HepG2 (cell line): ENCODE results near the gene SLC11A1. TPM values are rescaled to one million over a fixed set of nuclear protein-coding genes. Genes with fewer than 3 reads are reported as not detected.

Experiments
- ARHGAP35 ChIP-seq: sonication (generic); formaldehyde crosslinking; IDR thresholded peaks from 2 replicates; pipeline ENCODE4 v1.9.0; 2022; ENCODE audit warnings: mild to moderate bottlenecking, inconsistent platforms, moderate library complexity, missing genetic modification reagents, borderline replicate concordance
- ARID5B ChIP-seq: IDR thresholded peaks from 2 replicates; pipeline ENCODE4 v1.4.0; 2020; ENCODE audit warnings: mild to moderate bottlenecking, missing genetic modification reagents
- FLYWCH1 ChIP-seq: sonication (generic); formaldehyde crosslinking; IDR thresholded peaks from 2 replicates; pipeline ENCODE4 v1.8.1; 2023; ENCODE audit warnings: mild to moderate bottlenecking, missing genetic modification reagents
- HNRNPUL1 ChIP-seq: fragments of 200-400 bp; formaldehyde crosslinking; IDR thresholded peaks from 2 replicates; pipeline ENCODE4 v1.6.1; 2017; ENCODE audit warnings: low read depth, mild to moderate bottlenecking, low read length, moderate library complexity
- KAT8 ChIP-seq: IDR thresholded peaks from 2 replicates; pipeline ENCODE4 v1.6.1; 2016; ENCODE audit warnings: missing genetic modification reagents, missing compliant biosample characterization
- RFX1 ChIP-seq: fragments of 450-650 bp; IDR thresholded peaks from 2 replicates; pipeline ENCODE4 v1.6.1; 2017
- RXRB ChIP-seq: IDR thresholded peaks from 2 replicates; pipeline ENCODE4 v1.6.1; 2016; ENCODE audit warnings: borderline replicate concordance, missing genetic modification reagents, missing compliant biosample characterization
- SIX1 ChIP-seq: sonication (generic); formaldehyde crosslinking; IDR thresholded peaks from 2 replicates; pipeline ENCODE4 v1.4.0; 2020; ENCODE audit warnings: missing genetic modification reagents, borderline replicate concordance
- SRSF4 ChIP-seq: fragments of 200-400 bp; formaldehyde crosslinking; IDR thresholded peaks from one replicate; pipeline ENCODE4 v1.6.1; 2018; ENCODE audit warnings: mild to moderate bottlenecking, low read depth, low read length, moderate library complexity; ENCODE audit not compliant: poor library complexity, severe bottlenecking
- THAP7 ChIP-seq: sonication (generic); formaldehyde crosslinking; IDR thresholded peaks from 2 replicates; pipeline ENCODE4 v1.8.1; 2023; ENCODE audit warnings: mild to moderate bottlenecking, missing genetic modification reagents
- ZNF124 ChIP-seq: sonication (generic); formaldehyde crosslinking; IDR thresholded peaks from 2 replicates; pipeline ENCODE4 v1.4.0; 2020; ENCODE audit warnings: missing genetic modification reagents
- ZNF205 ChIP-seq: IDR thresholded peaks from 2 replicates; pipeline ENCODE4 v1.6.1; 2018; ENCODE audit warnings: missing biosample characterization, missing genetic modification reagents
- ZNF232 ChIP-seq: sonication (generic); formaldehyde crosslinking; IDR thresholded peaks from 2 replicates; pipeline ENCODE4 v1.4.0; 2020; ENCODE audit warnings: missing genetic modification reagents, borderline replicate concordance
- ZNF251 ChIP-seq: sonication (generic); formaldehyde crosslinking; IDR thresholded peaks from 2 replicates; pipeline ENCODE4 v1.9.0; 2021; ENCODE audit warnings: mild to moderate bottlenecking, missing genetic modification reagents
- ZNF292 ChIP-seq: sonication (generic); formaldehyde crosslinking; IDR thresholded peaks from 2 replicates; pipeline ENCODE4 v1.8.1; 2022; ENCODE audit warnings: mild to moderate bottlenecking, low read depth, missing genetic modification reagents, borderline replicate concordance
- ZNF326 ChIP-seq: sonication (generic); formaldehyde crosslinking; IDR thresholded peaks from 2 replicates; pipeline ENCODE4 v1.4.0; 2020; ENCODE audit warnings: missing genetic modification reagents, borderline replicate concordance
- ZNF672 ChIP-seq: sonication (generic); formaldehyde crosslinking; IDR thresholded peaks from 2 replicates; pipeline ENCODE4 v1.8.1; 2022; ENCODE audit warnings: missing genetic modification reagents
- ZNF674 ChIP-seq: sonication (generic); formaldehyde crosslinking; IDR thresholded peaks from 2 replicates; pipeline ENCODE4 v1.5.0; 2020; ENCODE audit warnings: low read depth, mild to moderate bottlenecking, missing genetic modification reagents
- ZNF703 ChIP-seq: sonication (generic); formaldehyde crosslinking; IDR thresholded peaks from 2 replicates; pipeline ENCODE4 v1.5.1; 2020; ENCODE audit warnings: missing genetic modification reagents, mild to moderate bottlenecking, moderate library complexity, borderline replicate concordance
- ZNF746 ChIP-seq: sonication (generic); formaldehyde crosslinking; IDR thresholded peaks from 2 replicates; pipeline ENCODE4 v1.8.0; 2022; ENCODE audit warnings: mild to moderate bottlenecking, missing genetic modification reagents
- polyA plus RNA-seq, 8 experiments: library from polyadenylated mRNA; depleted of rRNA in 3 of 8; stranded (reverse) in 7 of 8; unstranded in 1 of 8; fragments of >200 nt; fragmentation: Illumina TruSeq in 4 of 8; extraction: Trizol in 4 of 8; gene quantifications; 2 replicates each; pipeline versions ENCODE4 v1.2.1 to v1.2.3, GENCODE V29; 2011 to 2016; ENCODE audit warnings: low read depth in 4 of 8, missing spikeins in 1 of 8, mixed read lengths in 1 of 8; ENCODE audit not compliant: insufficient read depth in 1 of 8
- total RNA-seq, 5 experiments: library from RNA; depleted of rRNA; stranded (reverse); fragments of >200 nt; fragmentation: Illumina TruSeq; extraction: Trizol; gene quantifications; 2 replicates each; pipeline ENCODE4 v1.2.3, GENCODE V29; 2016; ENCODE audit warnings: low read depth in 1 of 5
- TF ChIP-seq, protein P1 (sequence below): fragments of 450-650 bp; IDR thresholded peaks from 2 replicates; pipeline ENCODE4 v1.6.1; 2017
- TF ChIP-seq, protein P2 (sequence below): sonication (generic); formaldehyde crosslinking; IDR thresholded peaks from 2 replicates; pipeline ENCODE4 v1.5.1; 2020; ENCODE audit warnings: missing genetic modification reagents, mild to moderate bottlenecking, borderline replicate concordance

SLC11A1 gene
- total and polyA plus RNA-seq, 2 of the 13 experiments (the other 11 are each of a cell fraction or from before 2014, with no cell fraction given), result 0.33 to 2.3 TPM

- TF ChIP-seq RXRB (CRISPR knock-in tag), result peak; percentile 63; the same call in 1 of the 2 replicates
- no peak for TF ChIP-seq RFX1
- TF ChIP-seq THAP7 (CRISPR knock-in tag), result no peak
- peak; percentile 16; the same call in 1 of the 2 replicates for TF ChIP-seq SIX1 (CRISPR knock-in tag)
- TF ChIP-seq, protein P1, sequence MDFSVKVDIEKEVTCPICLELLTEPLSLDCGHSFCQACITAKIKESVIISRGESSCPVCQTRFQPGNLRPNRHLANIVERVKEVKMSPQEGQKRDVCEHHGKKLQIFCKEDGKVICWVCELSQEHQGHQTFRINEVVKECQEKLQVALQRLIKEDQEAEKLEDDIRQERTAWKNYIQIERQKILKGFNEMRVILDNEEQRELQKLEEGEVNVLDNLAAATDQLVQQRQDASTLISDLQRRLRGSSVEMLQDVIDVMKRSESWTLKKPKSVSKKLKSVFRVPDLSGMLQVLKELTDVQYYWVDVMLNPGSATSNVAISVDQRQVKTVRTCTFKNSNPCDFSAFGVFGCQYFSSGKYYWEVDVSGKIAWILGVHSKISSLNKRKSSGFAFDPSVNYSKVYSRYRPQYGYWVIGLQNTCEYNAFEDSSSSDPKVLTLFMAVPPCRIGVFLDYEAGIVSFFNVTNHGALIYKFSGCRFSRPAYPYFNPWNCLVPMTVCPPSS, result no peak
- peak; percentile 42; the same call in 1 of the 2 replicates for TF ChIP-seq ARHGAP35
- TF ChIP-seq ZNF703, result no peak; the same call in 1 of the 2 replicates
- no peak for TF ChIP-seq FLYWCH1 (CRISPR knock-in tag)
- TF ChIP-seq SRSF4, result peak; percentile 27
- peak; percentile 76 for TF ChIP-seq ZNF746 (CRISPR knock-in tag)
- TF ChIP-seq HNRNPUL1, result 0 out of 2 replicates have a peak, but pooled peaks have one; percentile 42
- TF ChIP-seq, protein P2, sequence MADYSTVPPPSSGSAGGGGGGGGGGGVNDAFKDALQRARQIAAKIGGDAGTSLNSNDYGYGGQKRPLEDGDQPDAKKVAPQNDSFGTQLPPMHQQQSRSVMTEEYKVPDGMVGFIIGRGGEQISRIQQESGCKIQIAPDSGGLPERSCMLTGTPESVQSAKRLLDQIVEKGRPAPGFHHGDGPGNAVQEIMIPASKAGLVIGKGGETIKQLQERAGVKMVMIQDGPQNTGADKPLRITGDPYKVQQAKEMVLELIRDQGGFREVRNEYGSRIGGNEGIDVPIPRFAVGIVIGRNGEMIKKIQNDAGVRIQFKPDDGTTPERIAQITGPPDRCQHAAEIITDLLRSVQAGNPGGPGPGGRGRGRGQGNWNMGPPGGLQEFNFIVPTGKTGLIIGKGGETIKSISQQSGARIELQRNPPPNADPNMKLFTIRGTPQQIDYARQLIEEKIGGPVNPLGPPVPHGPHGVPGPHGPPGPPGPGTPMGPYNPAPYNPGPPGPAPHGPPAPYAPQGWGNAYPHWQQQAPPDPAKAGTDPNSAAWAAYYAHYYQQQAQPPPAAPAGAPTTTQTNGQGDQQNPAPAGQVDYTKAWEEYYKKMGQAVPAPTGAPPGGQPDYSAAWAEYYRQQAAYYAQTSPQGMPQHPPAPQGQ (CRISPR knock-in tag), result no peak
- TF ChIP-seq ZNF672 (CRISPR knock-in tag), result no peak
- no peak; the same call in none of the 2 replicates for TF ChIP-seq ZNF326 (CRISPR knock-in tag)
- TF ChIP-seq ZNF232, result no peak
- TF ChIP-seq ZNF124 (CRISPR knock-in tag), result no peak
- TF ChIP-seq KAT8 (CRISPR knock-in tag), result peak; percentile 88
- TF ChIP-seq ZNF251 (CRISPR knock-in tag), result no peak
- TF ChIP-seq ZNF674, result no peak
- 0 out of 2 replicates have a peak, but pooled peaks have one; percentile 29 for TF ChIP-seq ZNF205 (CRISPR knock-in tag)
- TF ChIP-seq ARID5B (CRISPR knock-in tag), result peak; percentile 75
- no peak for TF ChIP-seq ZNF292 (CRISPR knock-in tag)
Measured at GRCh38 chr2:218406209-218406948, 24.3 kb downstream of the SLC11A1 start (continued).
